Neural progenitor cell (in vitro differentiated cells): ENCODE data around the gene SLC25A11. TPM values are rescaled to one million over a fixed set of nuclear protein-coding genes. Genes with fewer than 3 reads are reported as not detected.
"Not testable (repeated sequence)": the region's sequence is repeated elsewhere in the genome, so short reads cannot be mapped to it uniquely, and the experiment has no call there.

Source experiments
- DNase-seq: peaks from one replicate; pipeline ENCODE4 v3.0.0-alpha.2; 2016; ENCODE audit warnings: low spot score
- H2AFZ ChIP-seq: fragments of 200-600 bp; sonication (generic); replicated peaks from 2 replicates; pipeline ENCODE4 v1.6.1; 2016; ENCODE audit warnings: antibody characterized with exemption
- H3F3A ChIP-seq: fragments of 200-600 bp; sonication (generic); 2 replicates; pipeline ENCODE4 v1.6.1; 2016; ENCODE audit warnings: antibody characterized with exemption, low read depth
- H3K27ac ChIP-seq: fragments of 200-600 bp; sonication (generic); 2 replicates; pipeline ENCODE4 v1.5.1; 2016; ENCODE audit warnings: mild to moderate bottlenecking
- H3K27me3 ChIP-seq: fragments of 200-600 bp; sonication (generic); 2 replicates; pipeline ENCODE4 v1.6.1; 2016; ENCODE audit warnings: mild to moderate bottlenecking, moderate library complexity
- H3K36me3 ChIP-seq: fragments of 200-600 bp; sonication (generic); 2 replicates; pipeline ENCODE4 v1.5.1; 2016
- H3K4me1 ChIP-seq: fragments of 200-600 bp; sonication (generic); 2 replicates; pipeline ENCODE4 v1.6.1; 2016; ENCODE audit warnings: mixed run types
- H3K4me2 ChIP-seq: fragments of 200-600 bp; sonication (generic); 2 replicates; pipeline ENCODE4 v1.6.1; 2016
- H3K4me3 ChIP-seq: fragments of 200-600 bp; sonication (generic); 2 replicates; pipeline ENCODE4 v1.5.1; 2016
- H3K79me2 ChIP-seq: fragments of 200-600 bp; sonication (generic); 2 replicates; pipeline ENCODE4 v1.6.1; 2016; ENCODE audit warnings: low read depth
- H3K9ac ChIP-seq: fragments of 200-600 bp; sonication (generic); 2 replicates; pipeline ENCODE4 v1.6.1; 2016
- H3K9me3 ChIP-seq: fragments of 200-600 bp; sonication (generic); 2 replicates; pipeline ENCODE4 v1.5.1; 2016; ENCODE audit warnings: low read depth
- H4K20me1 ChIP-seq: fragments of 200-600 bp; sonication (generic); 2 replicates; pipeline ENCODE4 v1.6.1; 2016; ENCODE audit warnings: low read depth
- H3K27ac Mint-ChIP-seq: 3 replicates; pipeline ENCODE4 v1.8.0; 2021; ENCODE audit warnings: mixed read lengths
- H3K27me3 Mint-ChIP-seq: 2 replicates; pipeline ENCODE4 v1.8.0; 2022; ENCODE audit warnings: low read depth, mild to moderate bottlenecking, inconsistent platforms, moderate library complexity, mixed read lengths; ENCODE audit not compliant: insufficient read depth
- H3K36me3 Mint-ChIP-seq: 3 replicates; pipeline ENCODE4 v1.8.0; 2021; ENCODE audit warnings: mixed read lengths
- H3K4me1 Mint-ChIP-seq: 3 replicates; pipeline ENCODE4 v1.8.0; 2021; ENCODE audit warnings: mixed read lengths
- H3K4me3 Mint-ChIP-seq: 3 replicates; pipeline ENCODE4 v1.8.0; 2021; ENCODE audit warnings: mild to moderate bottlenecking, moderate library complexity, mixed read lengths
- H3K9me3 Mint-ChIP-seq: 3 replicates; pipeline ENCODE4 v1.8.0; 2020; ENCODE audit warnings: mixed read lengths
- EZH2 ChIP-seq: fragments of 200-600 bp; sonication (generic); IDR thresholded peaks from 2 replicates; pipeline ENCODE4 v1.6.1; 2017; ENCODE audit warnings: antibody characterized with exemption, mild to moderate bottlenecking, moderate library complexity
- EZH2phosphoT487 ChIP-seq: fragments of 200-600 bp; sonication (generic); IDR thresholded peaks from 2 replicates; pipeline ENCODE4 v1.6.1; 2017; ENCODE audit warnings: antibody characterized with exemption
- total RNA-seq: library from RNA; depleted of rRNA; stranded (reverse); fragments of >200 nt; gene quantifications from 2 replicates; pipeline ENCODE4 v1.2.3, GENCODE V29; 2015; ENCODE audit warnings: low replicate concordance
- TF ChIP-seq, protein P1 (sequence below): fragments of 200-600 bp; sonication (generic); IDR thresholded peaks from 2 replicates; pipeline ENCODE4 v1.5.1; 2017; ENCODE audit warnings: antibody characterized with exemption, mild to moderate bottlenecking

The SLC25A11 gene
- total RNA-seq, 1 donor from 2014 or later, result 35.3 TPM

DNA sequence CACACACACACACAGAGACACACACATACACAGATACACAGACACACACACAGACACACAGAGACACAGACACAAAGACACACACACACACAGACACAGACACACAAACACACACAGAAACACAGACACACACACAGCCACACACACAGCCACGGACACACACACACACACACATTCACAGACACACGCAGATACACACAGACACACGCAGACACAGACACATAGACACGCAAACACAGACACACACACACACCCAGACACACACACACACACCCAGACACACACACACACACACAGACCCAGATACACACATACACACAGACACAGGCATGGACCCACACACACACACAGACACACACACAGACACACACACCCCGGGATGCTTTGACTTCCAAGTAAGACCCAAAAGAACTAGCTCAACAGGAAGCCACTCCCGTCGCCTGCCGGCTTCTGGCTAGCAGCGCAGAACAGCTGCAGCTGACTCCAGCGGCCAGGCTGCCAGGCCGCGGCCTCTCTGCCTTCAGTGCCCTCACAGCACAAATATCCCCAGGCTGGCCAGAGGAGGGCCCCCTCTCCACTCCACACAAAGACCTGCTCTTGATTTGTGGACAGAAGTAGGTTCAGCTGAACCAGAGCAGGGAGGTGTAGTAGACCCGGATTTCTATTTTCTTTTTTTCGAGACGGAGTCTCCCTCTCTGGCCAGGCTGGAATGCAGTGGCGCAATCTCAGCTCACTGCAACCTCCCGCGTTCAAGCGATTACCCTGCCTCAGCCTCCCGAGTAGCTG, 30.9 kb downstream of the SLC25A11 start:
- Histone ChIP-seq H3K4me1 (peaks cover 6% of the 10 kb centered on the region), H3K27ac (no peak overlapping the region), H3F3A (peaks cover 15% of the 10 kb centered on the region), H3K4me3 (no peak overlapping the region), H4K20me1 (no peaks in the 10 kb centered on the region), H3K79me2 (no peaks in the 10 kb centered on the region), H2AFZ (peak overlapping the region; percentile 65), H3K9me3 (no peaks in the 10 kb centered on the region), H3K4me2 (no peak overlapping the region), H3K27me3 (peaks cover 20% of the 10 kb centered on the region), H3K9ac (no peak overlapping the region), H3K36me3 (no peaks in the 10 kb centered on the region)
- DNase-seq, result peak; percentile 93
- Mint-ChIP-seq H3K9me3 (no peaks in the 10 kb centered on the region), H3K27me3 (peaks cover 7% of the 10 kb centered on the region), H3K36me3 (no peaks in the 10 kb centered on the region), H3K4me1 (peaks cover 12% of the 10 kb centered on the region), H3K27ac (no peak overlapping the region), H3K4me3 (no peak overlapping the region)
- TF ChIP-seq, protein P1, sequence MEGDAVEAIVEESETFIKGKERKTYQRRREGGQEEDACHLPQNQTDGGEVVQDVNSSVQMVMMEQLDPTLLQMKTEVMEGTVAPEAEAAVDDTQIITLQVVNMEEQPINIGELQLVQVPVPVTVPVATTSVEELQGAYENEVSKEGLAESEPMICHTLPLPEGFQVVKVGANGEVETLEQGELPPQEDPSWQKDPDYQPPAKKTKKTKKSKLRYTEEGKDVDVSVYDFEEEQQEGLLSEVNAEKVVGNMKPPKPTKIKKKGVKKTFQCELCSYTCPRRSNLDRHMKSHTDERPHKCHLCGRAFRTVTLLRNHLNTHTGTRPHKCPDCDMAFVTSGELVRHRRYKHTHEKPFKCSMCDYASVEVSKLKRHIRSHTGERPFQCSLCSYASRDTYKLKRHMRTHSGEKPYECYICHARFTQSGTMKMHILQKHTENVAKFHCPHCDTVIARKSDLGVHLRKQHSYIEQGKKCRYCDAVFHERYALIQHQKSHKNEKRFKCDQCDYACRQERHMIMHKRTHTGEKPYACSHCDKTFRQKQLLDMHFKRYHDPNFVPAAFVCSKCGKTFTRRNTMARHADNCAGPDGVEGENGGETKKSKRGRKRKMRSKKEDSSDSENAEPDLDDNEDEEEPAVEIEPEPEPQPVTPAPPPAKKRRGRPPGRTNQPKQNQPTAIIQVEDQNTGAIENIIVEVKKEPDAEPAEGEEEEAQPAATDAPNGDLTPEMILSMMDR, result peak; percentile 83
- TF ChIP-seq EZH2 (peak; percentile 26), EZH2phosphoT487 (no peak)

DNA sequence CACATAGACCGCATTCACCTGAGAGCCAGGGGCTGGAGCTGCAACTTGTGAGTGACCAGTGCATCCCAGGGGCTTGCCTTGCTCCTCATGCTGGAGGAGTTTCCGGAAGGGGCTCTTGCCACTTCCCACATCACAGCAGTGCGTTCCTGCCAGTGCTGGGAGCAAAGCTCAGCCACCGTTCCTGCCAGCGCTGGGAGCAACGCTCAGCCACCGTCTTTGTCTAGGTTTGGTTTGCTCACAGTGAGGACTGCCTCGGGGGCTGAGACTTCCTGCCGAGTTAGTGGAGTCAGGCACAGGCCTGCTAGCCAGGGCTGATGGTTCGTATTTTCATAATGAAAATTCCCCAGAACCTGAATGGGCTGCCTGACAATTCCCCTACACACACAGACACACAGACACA, 31.5 kb downstream of the SLC25A11 start:
- Mint-ChIP-seq H3K27ac (no peak overlapping the region), H3K4me3 (no peak overlapping the region), H3K27me3 (peaks cover 7% of the 10 kb centered on the region)

DNA sequence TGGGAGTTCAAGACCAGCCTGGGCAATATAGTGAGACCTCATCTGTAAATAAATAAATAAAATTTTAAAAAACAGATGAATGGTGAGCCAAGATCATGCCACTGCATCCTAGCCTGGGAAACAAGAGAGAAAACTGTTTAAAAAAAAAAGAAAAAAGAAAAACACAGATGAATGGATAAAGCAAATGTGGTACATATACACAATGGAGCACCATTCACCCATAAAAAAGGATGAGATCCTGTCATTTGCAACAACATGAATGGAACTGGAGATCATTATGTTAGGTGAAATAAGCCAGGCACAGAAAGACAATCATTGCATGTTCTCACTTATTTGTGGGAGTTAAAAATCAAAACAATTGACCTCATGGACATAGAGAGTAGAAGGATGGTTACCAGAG, 33.2 kb downstream of the SLC25A11 start:
- peaks cover 20% of the 10 kb centered on the region for H3K27me3 ChIP-seq
- not testable (repeated sequence) for H3K9me3 ChIP-seq, H3K27ac ChIP-seq, H3K79me2 ChIP-seq, H3K36me3 ChIP-seq, H3K4me1 ChIP-seq, H3K9me3 Mint-ChIP-seq, H3K9ac ChIP-seq, H3K27me3 Mint-ChIP-seq, H3K4me3 ChIP-seq, H3K36me3 Mint-ChIP-seq, H2AFZ ChIP-seq, H4K20me1 ChIP-seq, DNase-seq, H3K4me2 ChIP-seq
- Mint-ChIP-seq H3K27ac (peak overlapping the region; percentile 6), H3K4me1 (peaks cover 17% of the 10 kb centered on the region), H3K4me3 (peak overlapping the region; percentile 14)
- H3F3A ChIP-seq, result peaks cover 15% of the 10 kb centered on the region

More for the DNA sequence above, 31.5 kb downstream of the SLC25A11 start:
- Mint-ChIP-seq H3K36me3 (no peaks in the 10 kb centered on the region), H3K9me3 (no peaks in the 10 kb centered on the region), H3K4me1 (peaks cover 16% of the 10 kb centered on the region)
- no peaks in the 10 kb centered on the region for H3K79me2 ChIP-seq
- no peak overlapping the region for H3K9ac ChIP-seq
- H3K4me2 ChIP-seq, result no peak overlapping the region
- H4K20me1 ChIP-seq, result no peaks in the 10 kb centered on the region
- H3K4me1 ChIP-seq, result peaks cover 6% of the 10 kb centered on the region
- TF ChIP-seq EZH2, result no peak
- TF ChIP-seq, protein P1, result no peak
- H3K9me3 ChIP-seq, result no peaks in the 10 kb centered on the region
- peaks cover 20% of the 10 kb centered on the region for H3K27me3 ChIP-seq
- no peaks in the 10 kb centered on the region for H3K36me3 ChIP-seq
- H3K4me3 ChIP-seq, result no peak overlapping the region
- H2AFZ ChIP-seq, result peak overlapping the region; percentile 66
- H3F3A ChIP-seq, result peaks cover 15% of the 10 kb centered on the region
- peak; percentile 46 for DNase-seq
- H3K27ac ChIP-seq, result no peak overlapping the region

GRCh38 chr17:4903051-4903818, 36.6 kb downstream of the SLC25A11 start, which contains the start of gene CHRNE:
Gene CHRNE (minus strand): TSS chr17:4903098. CDS start chr17:4903063, 35 bp downstream.
- Mint-ChIP-seq H3K27me3 (peaks cover 13% of the 10 kb centered on the region), H3K27ac (peak within 1 kb of the TSS; percentile 19), H3K36me3 (peaks cover 6% of the 10 kb centered on the region), H3K9me3 (no peaks in the 10 kb centered on the region), H3K4me3 (peak within 1 kb of the TSS; percentile 60), H3K4me1 (peaks cover 10% of the 10 kb centered on the region)
- Histone ChIP-seq H3K27ac (no peak within 1 kb of the TSS), H3K9ac (no peak within 1 kb of the TSS), H3K4me2 (no peak within 1 kb of the TSS), H3K4me3 (no peak within 1 kb of the TSS), H3K27me3 (peaks cover 41% of the 10 kb centered on the region), H3K79me2 (no peaks in the 10 kb centered on the region), H3K4me1 (peaks cover 2% of the 10 kb centered on the region), H2AFZ (no peak within 1 kb of the TSS), H3K36me3 (no peaks in the 10 kb centered on the region), H3K9me3 (no peaks in the 10 kb centered on the region), H3F3A (peaks cover 10% of the 10 kb centered on the region), H4K20me1 (no peaks in the 10 kb centered on the region)
- no peak for TF ChIP-seq EZH2phosphoT487
- TF ChIP-seq, protein P1, result peak; percentile 75
- peak; percentile 87 for DNase-seq
